ENCODE results near the gene PPP1R9B. TPM values are rescaled to one million over a fixed set of nuclear protein-coding genes. Genes with fewer than 3 reads are reported as not detected.

The PPP1R9B gene
- total RNA-seq, 1 donor from 2014 or later = 103 TPM

- Histone ChIP-seq H3K4me1 (peaks cover 11% of the 10 kb centered on the region), H3K4me3 (peak overlapping the region; percentile 50), H3K27ac (no peak overlapping the region), H3K27me3 (no peaks in the 10 kb centered on the region), H3K9me3 (no peaks in the 10 kb centered on the region), H3K36me3 (no peaks in the 10 kb centered on the region)
- DNase-seq (peak; percentile 95), ATAC-seq (peak; percentile 98)
- intact Hi-C loops (cut with DNase I) = loop anchor here (10.0 kb wide), 1 partner anchor 46 kb away; no protein-coding TSS in a partner anchor
- TF ChIP-seq, protein P1, sequence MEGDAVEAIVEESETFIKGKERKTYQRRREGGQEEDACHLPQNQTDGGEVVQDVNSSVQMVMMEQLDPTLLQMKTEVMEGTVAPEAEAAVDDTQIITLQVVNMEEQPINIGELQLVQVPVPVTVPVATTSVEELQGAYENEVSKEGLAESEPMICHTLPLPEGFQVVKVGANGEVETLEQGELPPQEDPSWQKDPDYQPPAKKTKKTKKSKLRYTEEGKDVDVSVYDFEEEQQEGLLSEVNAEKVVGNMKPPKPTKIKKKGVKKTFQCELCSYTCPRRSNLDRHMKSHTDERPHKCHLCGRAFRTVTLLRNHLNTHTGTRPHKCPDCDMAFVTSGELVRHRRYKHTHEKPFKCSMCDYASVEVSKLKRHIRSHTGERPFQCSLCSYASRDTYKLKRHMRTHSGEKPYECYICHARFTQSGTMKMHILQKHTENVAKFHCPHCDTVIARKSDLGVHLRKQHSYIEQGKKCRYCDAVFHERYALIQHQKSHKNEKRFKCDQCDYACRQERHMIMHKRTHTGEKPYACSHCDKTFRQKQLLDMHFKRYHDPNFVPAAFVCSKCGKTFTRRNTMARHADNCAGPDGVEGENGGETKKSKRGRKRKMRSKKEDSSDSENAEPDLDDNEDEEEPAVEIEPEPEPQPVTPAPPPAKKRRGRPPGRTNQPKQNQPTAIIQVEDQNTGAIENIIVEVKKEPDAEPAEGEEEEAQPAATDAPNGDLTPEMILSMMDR (IDR thresholded peaks at IDR 0.05) = peak; percentile 94
These were observed 10.8 kb upstream of the PPP1R9B start for GRCh38 chr17:50161023-50161910.

DNA sequence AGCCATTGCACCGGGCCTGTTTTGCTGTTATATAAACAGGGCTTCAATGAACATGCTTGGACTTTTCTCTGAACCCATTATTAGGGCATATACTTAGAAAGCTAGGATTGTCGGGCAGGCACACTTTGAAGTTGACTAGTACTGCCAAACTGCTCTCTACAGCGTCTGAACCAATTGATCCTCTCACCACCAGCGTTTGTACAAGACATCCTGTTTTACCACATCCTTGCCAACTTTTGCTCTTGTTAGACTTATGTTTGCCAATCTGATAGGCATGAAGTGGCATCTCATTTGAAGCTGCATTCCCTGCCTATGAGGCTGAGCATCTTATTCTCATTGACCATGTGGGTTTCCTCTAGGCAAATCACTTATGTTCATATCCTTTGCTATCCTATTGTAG lies 7.4 kb upstream of the PPP1R9B start:
- TF ChIP-seq, protein P1 (IDR thresholded peaks at IDR 0.05) = no peak
- no peaks in the 10 kb centered on the region for H3K36me3 ChIP-seq
- no peak overlapping the region for H3K4me3 ChIP-seq
- no peaks in the 10 kb centered on the region for H3K27me3 ChIP-seq
- ATAC-seq = no peak
- DNase-seq = no peak
- intact Hi-C loops (cut with DNase I) = no loop called here
- peaks cover 30% of the 10 kb centered on the region for H3K4me1 ChIP-seq
- H3K9me3 ChIP-seq = no peaks in the 10 kb centered on the region
- no peak overlapping the region for H3K27ac ChIP-seq

GRCh38 chr17:50155115-50155819 lies 4.8 kb upstream of the PPP1R9B start:
- H3K27ac ChIP-seq = peak overlapping the region; percentile 68
- DNase-seq (no peak), ATAC-seq (no peak)
- H3K27me3 ChIP-seq = no peaks in the 10 kb centered on the region
- H3K9me3 ChIP-seq = no peaks in the 10 kb centered on the region
- no peak overlapping the region for H3K4me3 ChIP-seq
- no peaks in the 10 kb centered on the region for H3K36me3 ChIP-seq
- peaks cover 27% of the 10 kb centered on the region for H3K4me1 ChIP-seq
- TF ChIP-seq, protein P1 (IDR thresholded peaks at IDR 0.05) = no peak
- intact Hi-C loops (cut with DNase I) = no loop called here

GRCh38 chr17:50154604-50155003 lies 4.1 kb upstream of the PPP1R9B start:
- H3K27ac ChIP-seq = peak overlapping the region; percentile 45
- TF ChIP-seq, protein P1 (IDR thresholded peaks at IDR 0.05) = no peak
- ATAC-seq (no peak), DNase-seq (no peak)
- H3K4me3 ChIP-seq = no peak overlapping the region
- H3K36me3 ChIP-seq = no peaks in the 10 kb centered on the region
- no peaks in the 10 kb centered on the region for H3K9me3 ChIP-seq
- intact Hi-C loops (cut with DNase I) = no loop called here
- no peaks in the 10 kb centered on the region for H3K27me3 ChIP-seq
- peaks cover 27% of the 10 kb centered on the region for H3K4me1 ChIP-seq

DNA sequence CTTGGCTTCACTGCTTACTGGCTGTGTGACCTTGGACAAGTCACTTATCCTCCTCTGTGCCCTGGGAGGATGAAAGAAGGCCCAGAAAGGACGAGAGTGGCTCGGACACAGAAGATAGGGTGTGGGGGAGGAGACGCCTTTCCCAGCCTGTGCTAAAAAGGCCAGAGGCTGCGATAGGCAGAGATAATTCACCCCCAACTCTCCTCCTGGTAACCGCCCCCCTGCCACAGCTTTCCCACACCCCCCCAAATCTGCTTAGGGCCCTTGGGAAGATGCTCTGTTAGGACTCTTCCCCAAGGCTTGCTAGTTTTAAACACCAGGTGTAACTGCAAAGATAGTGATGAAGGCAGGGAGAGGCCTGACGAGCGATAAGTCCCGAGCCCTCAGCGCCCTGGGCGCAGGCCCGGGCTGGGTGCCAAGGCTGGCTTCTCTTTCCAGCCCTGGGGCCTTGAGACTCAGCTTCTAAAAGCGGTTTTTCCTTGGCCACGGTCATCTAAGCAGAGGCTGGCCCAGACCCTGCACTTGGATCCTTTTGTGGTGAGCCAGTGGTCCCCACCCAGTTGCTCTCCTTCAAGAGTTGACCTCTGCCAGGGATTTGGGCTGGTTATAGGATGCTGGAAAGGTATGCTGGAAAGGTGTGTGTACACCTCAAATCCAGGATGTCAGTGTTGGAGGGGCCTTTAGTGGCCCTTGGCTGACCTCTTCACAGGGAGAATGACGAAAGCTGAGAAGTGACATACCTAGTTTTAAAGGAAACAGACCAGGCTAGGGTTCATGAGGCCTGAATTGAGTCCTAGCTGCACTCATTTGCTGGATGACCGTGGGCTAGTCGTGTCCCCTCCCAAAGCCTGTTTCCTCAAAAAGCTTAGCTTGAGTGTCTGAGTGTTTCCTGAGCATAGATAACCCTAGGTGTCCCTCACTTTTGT lies 3.4 kb upstream of the PPP1R9B start:
- H3K27me3 ChIP-seq = no peaks in the 10 kb centered on the region
- ATAC-seq (no peak), DNase-seq (peak; percentile 67)
- peak overlapping the region; percentile 45 for H3K27ac ChIP-seq
- H3K9me3 ChIP-seq = no peaks in the 10 kb centered on the region
- TF ChIP-seq, protein P1 (IDR thresholded peaks at IDR 0.05) = no peak
- H3K4me3 ChIP-seq = no peak overlapping the region
- H3K36me3 ChIP-seq = no peaks in the 10 kb centered on the region
- intact Hi-C loops (cut with DNase I) = no loop called here
- peaks cover 27% of the 10 kb centered on the region for H3K4me1 ChIP-seq

Data from upper lobe of right lung (tissue), 1 donor.